HepG2 (cell line): Measurements from ENCODE around the gene SIAE. TPM values are rescaled to one million over a fixed set of nuclear protein-coding genes. Genes with fewer than 3 reads are reported as not detected.

Source experiments
- ATAC-seq: fragments of 200-7000 bp; cut with Tn5 transposase; 3 replicates; pipeline ENCODE4 v1.9.1; 2020; ENCODE audit warnings: mild to moderate bottlenecking, moderate library complexity
- BruUV-seq: library from RNA; stranded (reverse); fragments of 400-500 nt; replicated peaks from 2 replicates; lab custom pipeline; 2021; lab: Mats Ljungman, UMichigan
- CTCF ChIA-PET: fragments of 300-600 bp; formaldehyde crosslinking; extraction: SDS; loops from one replicate; lab custom pipeline; 2021; ENCODE audit warnings: low total read pairs, inconsistent platforms, low intra/inter-chr PET ratio; lab: Yijun Ruan, JAX
- POLR2A ChIA-PET: fragments of 350-600 bp; sonication (Branson Sonifier 250); formaldehyde crosslinking; loops from one replicate; lab custom pipeline; 2020; ENCODE audit warnings: antibody characterized with exemption, inconsistent platforms; lab: Yijun Ruan, JAX
- DNase-seq: peaks from one replicate; pipeline ENCODE4 v3.0.0-alpha.2; 2015; ENCODE audit warnings: low spot score
- FAIRE-seq: peaks from 3 replicates; lab custom pipeline; 2011; peaks lifted over from hg19 to GRCh38; lab: Jason Lieb, UNC
- H2AFZ ChIP-seq: one replicate; pipeline ENCODE4 v1.6.1; 2011; ENCODE audit warnings: low read length, inconsistent platforms
- H3K27ac ChIP-seq: fragments of 300-600 bp; 3 replicates; pipeline ENCODE4 v1.8.0; 2011; ENCODE audit warnings: mixed run types, mild to moderate bottlenecking, mixed read lengths, low read length, inconsistent platforms; ENCODE audit not compliant: insufficient read depth; ENCODE audit errors: extremely low read length
- H3K27me3 ChIP-seq, 2 experiments: fragments of 200-600 bp in 1 of 2; 2 replicates in 1 of 2; 3 replicates in 1 of 2; pipeline versions ENCODE4 v1.6.0 to v1.8.0; 2011; ENCODE audit warnings: low read length in 2 of 2, mild to moderate bottlenecking in 2 of 2, moderate library complexity in 2 of 2, inconsistent platforms in 1 of 2; ENCODE audit not compliant: insufficient read depth in 2 of 2, control insufficient read depth in 1 of 2
- H3K36me3 ChIP-seq, 2 experiments: fragments of 200-600 bp in 1 of 2; replicated peaks in 1 of 2; 2 replicates in 1 of 2; 3 replicates in 1 of 2; pipeline versions ENCODE4 v1.5.1 to v1.8.0; 2011; ENCODE audit warnings: low read length in 2 of 2, inconsistent platforms in 1 of 2; ENCODE audit not compliant: insufficient read depth in 2 of 2, control insufficient read depth in 1 of 2
- H3K4me1 ChIP-seq: 2 replicates; pipeline ENCODE4 v1.5.1; 2012; ENCODE audit warnings: low read length, inconsistent platforms; ENCODE audit not compliant: insufficient read depth
- H3K4me2 ChIP-seq: 2 replicates; pipeline ENCODE4 v1.6.0; 2011; ENCODE audit warnings: low read depth, low read length, inconsistent platforms
- H3K4me3 ChIP-seq, 3 experiments: fragments of 200-600 bp in 1 of 3; sonication (generic), shearing (Covaris generic) in 1 of 3; replicated peaks in 1 of 3; 2 replicates each; pipeline ENCODE4 v1.5.1; 2011 to 2016; ENCODE audit warnings: low read length in 3 of 3, inconsistent platforms in 2 of 3, low read depth in 2 of 3, mild to moderate bottlenecking in 2 of 3, control low read depth in 1 of 3, mixed read lengths in 1 of 3; ENCODE audit not compliant: insufficient read depth in 1 of 3
- H3K79me2 ChIP-seq: one replicate; pipeline ENCODE4 v1.6.1; 2011; ENCODE audit warnings: low read length, inconsistent platforms; ENCODE audit not compliant: insufficient read depth
- H3K9ac ChIP-seq: 2 replicates; pipeline ENCODE4 v1.6.0; 2011; ENCODE audit warnings: mild to moderate bottlenecking, low read depth, low read length, inconsistent platforms; ENCODE audit not compliant: insufficient read depth
- H3K9me3 ChIP-seq: 2 replicates; pipeline ENCODE4 v1.5.1; 2012; ENCODE audit warnings: mild to moderate bottlenecking, low read length
- H4K20me1 ChIP-seq: 2 replicates; pipeline ENCODE4 v1.6.0; 2011; ENCODE audit warnings: inconsistent platforms, mild to moderate bottlenecking, low read length, moderate library complexity; ENCODE audit not compliant: insufficient read depth
- HNRNPLL ChIP-seq: fragments of 200-400 bp; formaldehyde crosslinking; IDR thresholded peaks from 2 replicates; pipeline ENCODE4 v1.6.1; 2017; ENCODE audit warnings: mild to moderate bottlenecking, low read depth, low read length; ENCODE audit not compliant: poor library complexity, severe bottlenecking
- HOXA9 ChIP-seq: sonication (generic); formaldehyde crosslinking; IDR thresholded peaks from 2 replicates; pipeline ENCODE4 v1.8.1; 2022; ENCODE audit warnings: missing genetic modification reagents, mild to moderate bottlenecking, moderate library complexity, borderline replicate concordance
- MBNL3 ChIP-seq: fragments of 250-450 bp; sonication (Bioruptor Pico); conservative IDR thresholded peaks from 2 replicates; pipeline ENCODE4 v1.8.0; 2022; ENCODE audit warnings: mild to moderate bottlenecking, inconsistent platforms
- TOE1 ChIP-seq: sonication (generic); formaldehyde crosslinking; IDR thresholded peaks from 2 replicates; pipeline ENCODE4 v1.4.0; 2020; ENCODE audit warnings: mild to moderate bottlenecking, missing genetic modification reagents
- ZEB1 ChIP-seq: IDR thresholded peaks from 2 replicates; pipeline ENCODE4 v1.6.1; 2012; ENCODE audit warnings: mild to moderate bottlenecking, low read depth, inconsistent platforms; ENCODE audit not compliant: insufficient replicate concordance
- ZNF30 ChIP-seq: sonication (generic); formaldehyde crosslinking; IDR thresholded peaks from 2 replicates; pipeline ENCODE4 v1.5.0; 2020; ENCODE audit warnings: mild to moderate bottlenecking, missing genetic modification reagents
- ZNF746 ChIP-seq: sonication (generic); formaldehyde crosslinking; IDR thresholded peaks from 2 replicates; pipeline ENCODE4 v1.8.0; 2022; ENCODE audit warnings: mild to moderate bottlenecking, missing genetic modification reagents
- WGBS: methylation state at CpG from one replicate; pipeline ENCODE4 v1.1.6; 2017; ENCODE audit warnings: low lambda C conversion rate; 5-methylcytosine and 5-hydroxymethylcytosine counted together
- in situ Hi-C: cut with HindIII; loops from 2 replicates; pipeline ENCODE4 v1.10.0; 2017; ENCODE audit warnings: low pct_unique_long_range_greater_than_20kb; ENCODE audit not compliant: extremely low pct_ligation_motif_present
- intact Hi-C: fragments of 100-400 bp; cut with micrococcal nuclease; formaldehyde crosslinking; loops from one replicate; pipeline ENCODE4 v1.10.0; 2022; ENCODE audit not compliant: unreplicated experiment
- polyA plus RNA-seq, 8 experiments: library from polyadenylated mRNA; depleted of rRNA in 3 of 8; stranded (reverse) in 7 of 8; unstranded in 1 of 8; fragments of >200 nt; fragmentation: Illumina TruSeq in 4 of 8; extraction: Trizol in 4 of 8; gene quantifications; 2 replicates each; pipeline versions ENCODE4 v1.2.1 to v1.2.3, GENCODE V29; 2011 to 2016; ENCODE audit warnings: low read depth in 4 of 8, missing spikeins in 1 of 8, mixed read lengths in 1 of 8; ENCODE audit not compliant: insufficient read depth in 1 of 8
- total RNA-seq, 5 experiments: library from RNA; depleted of rRNA; stranded (reverse); fragments of >200 nt; fragmentation: Illumina TruSeq; extraction: Trizol; gene quantifications; 2 replicates each; pipeline ENCODE4 v1.2.3, GENCODE V29; 2016; ENCODE audit warnings: low read depth in 1 of 5
- TF ChIP-seq, protein P1 (sequence below): sonication (generic); formaldehyde crosslinking; IDR thresholded peaks from 2 replicates; pipeline ENCODE4 v1.4.0; 2020; ENCODE audit warnings: missing genetic modification reagents
- TF ChIP-seq, protein P2 (sequence below): sonication (generic); formaldehyde crosslinking; conservative IDR thresholded peaks from 2 replicates; pipeline ENCODE4 v1.4.0; 2020; ENCODE audit warnings: missing genetic modification reagents

SIAE gene
- total and polyA plus RNA-seq, 2 of the 13 experiments (the other 11 are each of a cell fraction or from before 2014, with no cell fraction given), result 7.0 to 22.4 TPM

DNA sequence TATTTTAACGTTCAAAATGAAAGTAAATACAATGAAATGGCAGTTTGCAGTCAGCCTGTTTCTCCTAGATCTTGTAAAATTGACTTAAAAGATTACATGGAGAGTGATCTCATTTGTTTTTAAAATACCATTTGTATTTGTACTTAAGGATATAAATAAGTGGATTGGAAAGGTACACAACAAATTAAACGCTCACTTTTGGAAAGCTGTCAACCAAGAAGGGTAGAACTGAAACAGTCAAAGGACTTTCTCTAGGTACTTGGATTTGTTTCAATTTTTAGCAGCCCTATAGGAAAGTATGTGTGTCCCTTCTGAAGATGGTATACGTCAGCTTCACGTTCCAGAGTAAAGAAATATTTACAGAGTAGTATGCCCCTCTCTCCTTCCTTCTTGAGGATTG is 43.6 kb downstream of the SIAE start:
- Histone ChIP-seq H3K27me3 (no peaks in the 10 kb centered on the region), H2AFZ (no peak overlapping the region), H3K4me2 (no peak overlapping the region), H4K20me1 (no peaks in the 10 kb centered on the region), H3K9ac (no peak overlapping the region), H3K9me3 (no peaks in the 10 kb centered on the region), H3K4me3 (no peak overlapping the region), H3K79me2 (peaks cover 1% of the 10 kb centered on the region), H3K36me3 (peaks cover 24 to 75% of the 10 kb centered on the region in 2 experiments), H3K4me1 (no peaks in the 10 kb centered on the region), H3K27ac (no peak overlapping the region)
- intact Hi-C loops, result no loop called here
- no peak for DNase-seq
- no peak for FAIRE-seq
- ATAC-seq, result no peak
- in situ Hi-C loops, result no loop called here
- ChIA-PET CTCF (no interaction called here), POLR2A (interaction anchor here (3.8 kb wide), 1 partner anchor 7 kb away, joined by 10 read pairs; the partner anchor contains the start of gene TBRG1)
- WGBS, result 94% methylated on average over 4 of the region's 4 CpGs
- BruUV-seq, result no TSS peak
- no peak for TF ChIP-seq TOE1
- TF ChIP-seq HNRNPLL, result no peak
- TF ChIP-seq ZNF746 (CRISPR knock-in tag), result no peak
- TF ChIP-seq, protein P1, sequence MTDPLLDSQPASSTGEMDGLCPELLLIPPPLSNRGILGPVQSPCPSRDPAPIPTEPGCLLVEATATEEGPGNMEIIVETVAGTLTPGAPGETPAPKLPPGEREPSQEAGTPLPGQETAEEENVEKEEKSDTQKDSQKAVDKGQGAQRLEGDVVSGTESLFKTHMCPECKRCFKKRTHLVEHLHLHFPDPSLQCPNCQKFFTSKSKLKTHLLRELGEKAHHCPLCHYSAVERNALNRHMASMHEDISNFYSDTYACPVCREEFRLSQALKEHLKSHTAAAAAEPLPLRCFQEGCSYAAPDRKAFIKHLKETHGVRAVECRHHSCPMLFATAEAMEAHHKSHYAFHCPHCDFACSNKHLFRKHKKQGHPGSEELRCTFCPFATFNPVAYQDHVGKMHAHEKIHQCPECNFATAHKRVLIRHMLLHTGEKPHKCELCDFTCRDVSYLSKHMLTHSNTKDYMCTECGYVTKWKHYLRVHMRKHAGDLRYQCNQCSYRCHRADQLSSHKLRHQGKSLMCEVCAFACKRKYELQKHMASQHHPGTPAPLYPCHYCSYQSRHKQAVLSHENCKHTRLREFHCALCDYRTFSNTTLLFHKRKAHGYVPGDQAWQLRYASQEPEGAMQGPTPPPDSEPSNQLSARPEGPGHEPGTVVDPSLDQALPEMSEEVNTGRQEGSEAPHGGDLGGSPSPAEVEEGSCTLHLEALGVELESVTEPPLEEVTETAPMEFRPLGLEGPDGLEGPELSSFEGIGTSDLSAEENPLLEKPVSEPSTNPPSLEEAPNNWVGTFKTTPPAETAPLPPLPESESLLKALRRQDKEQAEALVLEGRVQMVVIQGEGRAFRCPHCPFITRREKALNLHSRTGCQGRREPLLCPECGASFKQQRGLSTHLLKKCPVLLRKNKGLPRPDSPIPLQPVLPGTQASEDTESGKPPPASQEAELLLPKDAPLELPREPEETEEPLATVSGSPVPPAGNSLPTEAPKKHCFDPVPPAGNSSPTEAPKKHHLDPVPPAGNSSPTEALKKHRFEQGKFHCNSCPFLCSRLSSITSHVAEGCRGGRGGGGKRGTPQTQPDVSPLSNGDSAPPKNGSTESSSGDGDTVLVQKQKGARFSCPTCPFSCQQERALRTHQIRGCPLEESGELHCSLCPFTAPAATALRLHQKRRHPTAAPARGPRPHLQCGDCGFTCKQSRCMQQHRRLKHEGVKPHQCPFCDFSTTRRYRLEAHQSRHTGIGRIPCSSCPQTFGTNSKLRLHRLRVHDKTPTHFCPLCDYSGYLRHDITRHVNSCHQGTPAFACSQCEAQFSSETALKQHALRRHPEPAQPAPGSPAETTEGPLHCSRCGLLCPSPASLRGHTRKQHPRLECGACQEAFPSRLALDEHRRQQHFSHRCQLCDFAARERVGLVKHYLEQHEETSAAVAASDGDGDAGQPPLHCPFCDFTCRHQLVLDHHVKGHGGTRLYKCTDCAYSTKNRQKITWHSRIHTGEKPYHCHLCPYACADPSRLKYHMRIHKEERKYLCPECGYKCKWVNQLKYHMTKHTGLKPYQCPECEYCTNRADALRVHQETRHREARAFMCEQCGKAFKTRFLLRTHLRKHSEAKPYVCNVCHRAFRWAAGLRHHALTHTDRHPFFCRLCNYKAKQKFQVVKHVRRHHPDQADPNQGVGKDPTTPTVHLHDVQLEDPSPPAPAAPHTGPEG (CRISPR knock-in tag), result no peak
- TF ChIP-seq ZNF30, result no peak
- TF ChIP-seq ZEB1, result no peak
- no peak for TF ChIP-seq MBNL3 (CRISPR knock-in tag)
- TF ChIP-seq, protein P2, sequence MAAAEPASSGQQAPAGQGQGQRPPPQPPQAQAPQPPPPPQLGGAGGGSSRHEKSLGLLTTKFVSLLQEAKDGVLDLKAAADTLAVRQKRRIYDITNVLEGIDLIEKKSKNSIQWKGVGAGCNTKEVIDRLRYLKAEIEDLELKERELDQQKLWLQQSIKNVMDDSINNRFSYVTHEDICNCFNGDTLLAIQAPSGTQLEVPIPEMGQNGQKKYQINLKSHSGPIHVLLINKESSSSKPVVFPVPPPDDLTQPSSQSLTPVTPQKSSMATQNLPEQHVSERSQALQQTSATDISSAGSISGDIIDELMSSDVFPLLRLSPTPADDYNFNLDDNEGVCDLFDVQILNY (CRISPR knock-in tag), result no peak
- no peak for TF ChIP-seq HOXA9 (CRISPR knock-in tag)
